ENCODE data around the gene DNLZ.

GRCh38 chr9:136359774-136360718, 3.5 kb downstream of the DNLZ start:
- no peak for TF ChIP-seq CTCF (conservative IDR thresholded peaks at IDR 0.05; ENCODE audit: low read length)
- TF ChIP-seq EZH2phosphoT487 (IDR thresholded peaks at IDR 0.05; ENCODE audit: borderline replicate concordance, low read depth, low read length): no peak
